Right lobe of liver (tissue), 4 donors: ENCODE results near the gene SCAMP4.
A peak's percentile ranks its signal among the peaks of the same experiment; 100 is the strongest.

Experiments
- POLR2A ChIP-seq: fragments of 450-650 bp; IDR thresholded peaks from one replicate; pipeline ENCODE4 v1.6.1; 2017; ENCODE audit warnings: antibody characterized with exemption, mild to moderate bottlenecking
- TF ChIP-seq, protein P1 (sequence below), 4 donors: fragments of 200-600 bp in 3 of 4; fragments of 450-650 bp in 1 of 4; IDR thresholded peaks; one replicate each; pipeline versions ENCODE4 v1.5.1 to v1.8.0; 2016 to 2022; ENCODE audit warnings: antibody characterized with exemption in 4 of 4, mild to moderate bottlenecking in 2 of 4
- donor health status: DM: no; HTN: no; CAD: no.
- donor health status: DM: no; HTN: no; CAD: no.
- donor health status: DM: no; HTN: yes; CAD: no.

DNA sequence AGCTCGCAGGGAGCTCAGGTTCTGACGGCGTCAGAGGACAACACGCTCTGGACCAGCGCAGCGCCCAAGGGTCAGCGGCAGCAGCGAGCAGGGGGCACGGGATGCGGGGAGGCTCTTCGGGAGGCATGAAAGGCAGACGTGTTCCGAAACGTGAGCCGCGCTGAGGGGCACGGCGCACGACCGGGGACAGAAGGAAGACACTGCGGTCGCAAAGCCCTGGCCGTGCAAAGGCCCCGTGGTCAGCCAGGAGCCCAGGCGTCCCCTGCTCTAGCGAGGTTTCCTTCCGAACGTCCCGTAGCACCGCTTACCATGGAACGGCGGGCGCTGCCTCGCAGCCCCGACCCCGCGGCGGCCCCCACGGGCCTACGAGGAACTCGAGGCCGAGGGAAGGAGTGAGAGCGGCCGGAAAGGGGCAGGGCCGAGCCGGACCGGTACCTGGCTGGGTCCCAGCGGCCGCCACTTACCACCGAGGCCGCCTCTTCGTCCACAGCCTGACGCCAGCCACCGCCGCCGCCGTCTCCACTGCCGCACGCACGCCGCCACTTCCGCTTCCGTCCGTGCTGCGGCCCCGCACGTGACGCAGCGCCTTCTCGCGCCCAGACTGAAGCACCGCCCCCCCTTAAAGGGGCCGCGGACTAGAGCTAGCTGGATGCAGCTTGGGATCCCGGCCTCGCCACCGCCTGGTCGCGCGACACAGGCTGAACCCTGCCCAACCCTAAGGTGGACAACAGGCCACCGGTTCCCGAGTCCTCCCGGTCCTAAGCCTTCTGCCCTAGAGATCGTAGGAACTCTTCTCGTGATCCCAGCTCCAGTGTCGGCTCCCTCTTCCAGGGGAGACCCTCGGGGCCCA, 29.3 kb upstream of the SCAMP4 start:
- TF ChIP-seq, protein P1, sequence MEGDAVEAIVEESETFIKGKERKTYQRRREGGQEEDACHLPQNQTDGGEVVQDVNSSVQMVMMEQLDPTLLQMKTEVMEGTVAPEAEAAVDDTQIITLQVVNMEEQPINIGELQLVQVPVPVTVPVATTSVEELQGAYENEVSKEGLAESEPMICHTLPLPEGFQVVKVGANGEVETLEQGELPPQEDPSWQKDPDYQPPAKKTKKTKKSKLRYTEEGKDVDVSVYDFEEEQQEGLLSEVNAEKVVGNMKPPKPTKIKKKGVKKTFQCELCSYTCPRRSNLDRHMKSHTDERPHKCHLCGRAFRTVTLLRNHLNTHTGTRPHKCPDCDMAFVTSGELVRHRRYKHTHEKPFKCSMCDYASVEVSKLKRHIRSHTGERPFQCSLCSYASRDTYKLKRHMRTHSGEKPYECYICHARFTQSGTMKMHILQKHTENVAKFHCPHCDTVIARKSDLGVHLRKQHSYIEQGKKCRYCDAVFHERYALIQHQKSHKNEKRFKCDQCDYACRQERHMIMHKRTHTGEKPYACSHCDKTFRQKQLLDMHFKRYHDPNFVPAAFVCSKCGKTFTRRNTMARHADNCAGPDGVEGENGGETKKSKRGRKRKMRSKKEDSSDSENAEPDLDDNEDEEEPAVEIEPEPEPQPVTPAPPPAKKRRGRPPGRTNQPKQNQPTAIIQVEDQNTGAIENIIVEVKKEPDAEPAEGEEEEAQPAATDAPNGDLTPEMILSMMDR (IDR thresholded peaks at IDR 0.05): no peak
- TF ChIP-seq POLR2A: peak; percentile 91
